Thyroid gland (tissue), 4 donors: ENCODE measurements around the gene UNCX. TPM values are rescaled to one million over a fixed set of nuclear protein-coding genes. Genes with fewer than 3 reads are reported as not detected.
A peak's percentile ranks its signal among the peaks of the same experiment; 100 is the strongest.
"Not testable (repeated sequence)": the region's sequence is repeated elsewhere in the genome, so short reads cannot be mapped to it uniquely, and the experiment has no call there.

Source experiments
- DNase-seq, 2 donors: peaks; one replicate each; pipeline ENCODE4 v3.0.0-alpha.2; 2019
- H3K27ac ChIP-seq, 3 donors: fragments of 200-600 bp; sonication (generic); 1 replicate in 2 of 3; 2 replicates in 1 of 3; pipeline ENCODE4 v1.5.1; 2016 to 2019; ENCODE audit warnings: mild to moderate bottlenecking in 1 of 3, moderate library complexity in 1 of 3
- H3K27me3 ChIP-seq: fragments of 200-600 bp; sonication (generic); one replicate; pipeline ENCODE4 v1.5.1; 2019
- H3K36me3 ChIP-seq, 2 donors: fragments of 200-600 bp; sonication (generic); one replicate each; pipeline ENCODE4 v1.5.1; 2016 to 2019
- H3K4me1 ChIP-seq, 2 donors: fragments of 200-600 bp; sonication (generic); one replicate each; pipeline ENCODE4 v1.5.1; 2017 to 2019
- H3K4me3 ChIP-seq, 3 donors: fragments of 200-600 bp; sonication (generic); replicated peaks in 1 of 3; 1 replicate in 2 of 3; 2 replicates in 1 of 3; pipeline ENCODE4 v1.5.1; 2016; ENCODE audit warnings: mild to moderate bottlenecking in 1 of 3
- H3K9me3 ChIP-seq: fragments of 200-600 bp; sonication (generic); one replicate; pipeline ENCODE4 v1.5.1; 2017
- POLR2A ChIP-seq, 2 donors: fragments of 450-650 bp; IDR thresholded peaks; one replicate each; pipeline ENCODE4 v1.6.1; 2017; ENCODE audit warnings: antibody characterized with exemption in 2 of 2, mild to moderate bottlenecking in 2 of 2, moderate library complexity in 1 of 2
- WGBS, 2 donors: methylation state at CpG; one replicate each; pipeline ENCODE4 v1.1.5; 2017; 5-methylcytosine and 5-hydroxymethylcytosine counted together
- intact Hi-C: fragments of 100-400 bp; cut with DNase I; formaldehyde crosslinking; loops from one replicate; pipeline ENCODE4 v1.15.1; 2023
- total RNA-seq, 4 donors: library from RNA; depleted of rRNA; stranded (reverse); fragments of >200 nt; gene quantifications; one replicate each; pipeline ENCODE4 v1.2.3, GENCODE V29; 2016
- TF ChIP-seq, protein P1 (sequence below), 6 experiments: fragments of 200-600 bp in 3 of 6; fragments of 450-650 bp in 3 of 6; sonication (generic) in 3 of 6; IDR thresholded peaks; one replicate each; pipeline ENCODE4 v1.5.1; 2016 to 2019; ENCODE audit warnings: antibody characterized with exemption in 6 of 6, mild to moderate bottlenecking in 2 of 6, inconsistent platforms in 1 of 6, moderate library complexity in 1 of 6

The UNCX gene
- total RNA-seq, 4 donors from 2014 or later, result not detected

DNA sequence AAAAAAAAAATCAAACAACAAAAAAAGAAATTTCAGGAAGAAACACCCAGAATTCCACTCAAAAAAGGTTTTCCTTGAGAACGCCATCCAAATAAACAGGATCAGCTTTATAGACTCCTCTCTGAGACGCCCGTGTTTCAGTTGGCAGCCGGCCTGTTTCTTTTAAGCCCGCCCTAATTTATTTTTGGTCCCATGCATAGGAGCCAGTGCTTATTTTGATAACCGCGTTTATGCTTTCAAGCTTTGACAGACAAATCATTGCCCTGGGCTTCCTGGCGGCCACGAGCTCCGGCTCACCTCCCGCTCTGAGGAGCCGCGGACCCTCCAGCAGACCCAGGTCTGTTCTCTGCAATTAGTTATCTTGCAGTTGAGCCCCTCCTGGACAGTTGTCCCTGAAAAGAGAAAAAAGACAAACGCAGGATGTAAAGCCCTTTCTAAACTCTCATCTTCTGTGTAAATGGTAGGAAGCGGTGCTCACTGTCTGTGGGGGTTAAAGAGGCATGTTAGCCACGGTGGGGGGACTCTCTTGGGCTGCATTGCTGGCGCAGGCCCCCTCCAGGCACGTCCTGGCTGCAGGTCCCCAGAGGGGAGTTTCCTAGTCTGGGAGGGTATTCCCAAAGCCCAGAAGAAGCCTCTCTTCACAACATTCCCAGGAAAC is 22.2 kb upstream of the UNCX start:
- Histone ChIP-seq H3K9me3 (no peaks in the 10 kb centered on the region), H3K4me1 (peaks cover 0 to 8% of the 10 kb centered on the region in 2 donors), H3K4me3 (no peak overlapping the region), H3K27me3 (peaks cover 10% of the 10 kb centered on the region), H3K36me3 (no peaks in the 10 kb centered on the region), H3K27ac (no peak overlapping the region)
- peak; percentile 12 to 21 for DNase-seq
- intact Hi-C loops, result no loop called here
- no peak for TF ChIP-seq POLR2A (IDR thresholded peaks at IDR 0.05)
- TF ChIP-seq, protein P1, sequence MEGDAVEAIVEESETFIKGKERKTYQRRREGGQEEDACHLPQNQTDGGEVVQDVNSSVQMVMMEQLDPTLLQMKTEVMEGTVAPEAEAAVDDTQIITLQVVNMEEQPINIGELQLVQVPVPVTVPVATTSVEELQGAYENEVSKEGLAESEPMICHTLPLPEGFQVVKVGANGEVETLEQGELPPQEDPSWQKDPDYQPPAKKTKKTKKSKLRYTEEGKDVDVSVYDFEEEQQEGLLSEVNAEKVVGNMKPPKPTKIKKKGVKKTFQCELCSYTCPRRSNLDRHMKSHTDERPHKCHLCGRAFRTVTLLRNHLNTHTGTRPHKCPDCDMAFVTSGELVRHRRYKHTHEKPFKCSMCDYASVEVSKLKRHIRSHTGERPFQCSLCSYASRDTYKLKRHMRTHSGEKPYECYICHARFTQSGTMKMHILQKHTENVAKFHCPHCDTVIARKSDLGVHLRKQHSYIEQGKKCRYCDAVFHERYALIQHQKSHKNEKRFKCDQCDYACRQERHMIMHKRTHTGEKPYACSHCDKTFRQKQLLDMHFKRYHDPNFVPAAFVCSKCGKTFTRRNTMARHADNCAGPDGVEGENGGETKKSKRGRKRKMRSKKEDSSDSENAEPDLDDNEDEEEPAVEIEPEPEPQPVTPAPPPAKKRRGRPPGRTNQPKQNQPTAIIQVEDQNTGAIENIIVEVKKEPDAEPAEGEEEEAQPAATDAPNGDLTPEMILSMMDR (IDR thresholded peaks at IDR 0.05), result no peak
- WGBS, 2 donors, result 9 to 13% methylated on average over 18 of the region's 18 CpGs

DNA sequence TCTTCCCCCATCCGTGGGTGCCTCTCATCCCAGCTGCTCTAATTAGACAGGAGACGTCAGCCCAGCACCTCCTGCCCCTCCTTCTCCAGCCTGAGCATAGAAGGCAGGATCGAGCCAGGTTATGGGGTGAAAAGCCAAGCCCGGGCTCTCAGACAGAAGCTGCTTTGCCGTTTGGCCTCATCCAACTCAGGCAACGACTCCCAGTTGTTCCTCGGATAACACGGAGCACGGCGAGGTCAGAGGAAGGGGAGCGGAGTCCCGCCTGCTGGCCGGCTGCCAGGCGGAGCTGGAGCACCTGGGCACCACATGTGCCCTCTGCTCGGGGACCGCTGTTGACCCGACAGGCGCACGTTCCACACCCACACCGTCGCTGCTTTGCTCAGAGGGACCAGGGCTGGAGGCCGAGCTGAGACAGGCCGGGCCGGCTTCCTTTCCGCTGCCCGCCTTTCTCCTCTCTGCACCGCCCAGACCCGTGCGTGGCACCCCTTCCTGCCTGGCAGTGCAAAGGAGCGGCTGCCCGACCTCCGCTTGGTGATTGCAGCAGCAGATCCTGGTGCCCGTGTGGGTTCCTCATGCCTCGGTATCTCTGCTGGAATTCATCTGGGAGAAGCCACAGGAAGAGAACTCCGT is 21.6 kb upstream of the UNCX start:
- H3K4me1 ChIP-seq, result peaks cover 0 to 8% of the 10 kb centered on the region in 2 donors
- WGBS, 2 donors, result 29 to 56% methylated on average over 13 to 20 of the region's 35 CpGs
- H3K4me3 ChIP-seq, result no peak overlapping the region
- H3K36me3 ChIP-seq, result no peaks in the 10 kb centered on the region
- H3K27ac ChIP-seq, result no peak overlapping the region
- intact Hi-C loops, result no loop called here
- H3K9me3 ChIP-seq, result no peaks in the 10 kb centered on the region
- TF ChIP-seq POLR2A (IDR thresholded peaks at IDR 0.05), result no peak
- TF ChIP-seq, protein P1 (IDR thresholded peaks at IDR 0.05), result no peak
- peaks cover 10% of the 10 kb centered on the region for H3K27me3 ChIP-seq
- DNase-seq, result no peak

DNA sequence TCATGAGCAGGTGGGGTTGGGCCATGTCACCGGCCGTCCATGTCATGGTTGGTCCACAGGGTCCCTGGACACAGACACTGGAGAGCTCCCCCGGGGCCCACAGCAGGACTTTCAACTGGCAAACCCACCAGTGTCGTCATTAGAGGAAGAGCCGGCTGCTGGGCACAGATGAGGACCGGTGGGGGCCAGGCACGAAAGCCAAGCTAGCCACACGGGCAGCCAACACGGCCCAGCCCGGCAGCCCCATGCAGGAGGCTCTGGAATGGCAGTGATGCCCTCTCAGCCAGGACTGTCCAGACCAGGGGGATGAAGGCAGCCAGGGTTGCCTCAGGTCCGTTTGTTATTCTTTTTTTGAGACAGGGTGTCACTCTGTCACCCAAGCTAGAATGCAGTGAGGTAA is 21.1 kb upstream of the UNCX start:
- 76 to 84% methylated on average over 10 of the region's 11 CpGs for WGBS, 2 donors
- H3K27ac ChIP-seq, result no peak overlapping the region
- DNase-seq, result no peak

DNA sequence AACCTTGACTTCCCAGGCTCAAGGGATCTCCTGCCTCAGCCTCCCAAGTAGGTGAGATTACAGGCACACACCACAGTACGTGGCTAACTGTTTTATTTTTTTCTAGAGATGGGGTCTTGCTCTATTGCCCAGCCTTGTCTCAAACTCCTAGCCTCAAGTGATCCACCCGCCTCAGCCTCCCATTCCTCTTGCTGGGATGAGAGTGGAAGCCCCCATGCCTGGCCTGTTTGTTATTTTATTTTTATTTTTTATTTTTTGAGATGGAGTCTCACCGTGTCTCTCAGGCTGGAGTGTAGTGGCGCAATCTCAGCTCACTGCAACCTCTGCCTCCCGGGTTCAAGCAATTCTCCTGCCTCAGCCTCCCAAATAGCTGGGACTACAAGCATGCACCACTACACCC is 20.6 kb upstream of the UNCX start:
- H3K9me3 ChIP-seq, DNase-seq, H3K27ac ChIP-seq, H3K4me1 ChIP-seq, H3K4me3 ChIP-seq, H3K36me3 ChIP-seq, intact Hi-C loops: not testable (repeated sequence)
- H3K27me3 ChIP-seq, result peaks cover 10% of the 10 kb centered on the region
- 83 to 89% methylated on average over 5 of the region's 5 CpGs for WGBS, 2 donors

More for the DNA sequence above, 21.1 kb upstream of the UNCX start:
- H3K36me3 ChIP-seq, result no peaks in the 10 kb centered on the region
- H3K27me3 ChIP-seq, result peaks cover 10% of the 10 kb centered on the region
- peaks cover 0 to 8% of the 10 kb centered on the region in 2 donors for H3K4me1 ChIP-seq
- intact Hi-C loops, result no loop called here
- H3K9me3 ChIP-seq, result no peaks in the 10 kb centered on the region
- no peak overlapping the region for H3K4me3 ChIP-seq
- TF ChIP-seq, protein P1 (IDR thresholded peaks at IDR 0.05), result no peak
- no peak for TF ChIP-seq POLR2A (IDR thresholded peaks at IDR 0.05)

DNA sequence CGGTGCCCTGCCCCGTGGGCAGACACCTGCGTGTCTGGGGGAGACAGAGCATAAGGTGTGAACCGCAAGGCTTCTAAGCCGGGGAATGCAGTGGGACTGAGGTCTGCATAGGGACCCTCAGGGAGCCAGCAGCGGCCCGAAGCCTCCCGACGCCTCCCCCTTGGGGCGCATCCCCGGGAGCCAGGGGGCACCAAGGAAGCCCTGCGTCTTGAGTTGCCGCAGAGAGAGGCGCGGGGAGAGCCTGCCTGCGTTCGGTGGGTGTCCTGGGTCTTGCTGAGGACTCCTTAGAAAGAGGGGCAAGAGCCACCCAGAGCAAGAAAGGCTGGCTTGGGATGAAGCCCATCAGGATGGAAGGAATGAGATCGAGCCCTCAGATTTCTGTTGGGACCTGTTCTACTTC is 18.2 kb upstream of the UNCX start:
- Histone ChIP-seq H3K27ac (no peak overlapping the region), H3K9me3 (no peaks in the 10 kb centered on the region), H3K4me1 (peaks cover 0 to 8% of the 10 kb centered on the region in 2 donors), H3K27me3 (peaks cover 10% of the 10 kb centered on the region), H3K36me3 (no peaks in the 10 kb centered on the region), H3K4me3 (no peak overlapping the region)
- intact Hi-C loops, result no loop called here
- TF ChIP-seq POLR2A (IDR thresholded peaks at IDR 0.05), result no peak
- TF ChIP-seq, protein P1 (IDR thresholded peaks at IDR 0.05), result no peak
- DNase-seq, result no peak
- 70 to 74% methylated on average over 15 to 18 of the region's 18 CpGs for WGBS, 2 donors
